GM18861 (cell line): ENCODE data around the gene GZMA.
A peak's percentile ranks its signal among the peaks of the same experiment; 100 is the strongest.

Experiments used
- ATAC-seq: cut with Tn5 transposase; IDR thresholded peaks from one replicate; pipeline ENCODE4 v1.9.1; 2021; ENCODE audit not compliant: unreplicated experiment

The GZMA gene

DNA sequence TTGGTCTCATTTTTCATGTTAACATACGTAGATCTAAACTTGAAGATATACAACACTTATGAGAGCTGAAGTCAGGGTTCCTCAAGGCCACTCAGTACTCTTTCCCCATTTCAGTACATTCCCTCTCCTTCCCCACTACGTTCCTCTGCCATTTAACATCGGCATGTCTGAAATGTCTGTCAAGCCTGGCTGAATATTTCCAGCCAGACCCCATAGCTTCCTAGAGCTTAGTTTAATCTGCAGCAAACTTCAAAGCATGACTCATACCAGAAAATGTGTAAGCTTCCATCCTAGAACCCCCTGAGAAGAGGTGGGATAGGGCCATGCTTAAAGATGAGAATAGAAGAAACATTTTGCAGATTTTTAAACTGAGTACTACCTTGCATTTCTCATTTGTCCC lies 6.2 kb downstream of the GZMA start:
- ATAC-seq, result no peak

DNA sequence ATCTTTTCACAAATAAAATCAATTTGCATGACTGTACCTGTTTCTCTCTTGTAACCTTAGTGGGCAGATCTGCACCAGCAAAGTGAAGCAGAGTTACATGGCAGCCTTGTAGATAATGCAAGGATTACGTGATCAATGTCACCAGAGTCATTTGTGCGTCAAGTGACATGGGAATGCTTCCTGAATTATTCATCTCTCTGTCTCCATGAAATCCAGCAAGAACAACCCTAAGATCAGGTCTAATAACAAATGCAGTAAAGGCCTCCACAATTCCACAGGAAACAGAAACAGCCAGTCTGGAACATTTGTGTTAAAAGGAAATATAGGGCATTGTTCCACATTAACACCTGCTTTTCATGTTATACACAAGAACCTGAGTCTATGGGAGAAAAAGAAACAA lies 7.8 kb downstream of the GZMA start:
- no peak for ATAC-seq

DNA sequence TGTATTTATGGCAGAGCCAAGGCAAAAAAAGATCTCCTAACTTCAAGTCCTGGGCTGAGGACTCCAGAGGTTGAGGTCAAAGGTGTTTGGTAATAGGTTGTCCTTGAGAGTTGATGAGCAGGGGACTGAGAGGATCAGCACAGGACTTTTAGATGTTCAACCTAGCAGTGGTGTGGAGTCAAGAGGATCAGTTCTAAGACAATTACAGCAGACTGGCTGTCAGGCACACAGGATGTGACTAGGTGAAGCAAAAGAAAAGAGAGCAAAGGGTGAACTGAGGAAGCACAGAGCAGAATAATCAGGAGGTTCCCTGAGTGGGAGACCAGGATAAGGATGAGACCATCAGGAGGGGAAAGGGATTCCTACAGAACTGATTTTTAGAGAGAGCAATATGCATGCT lies 10.9 kb downstream of the GZMA start:
- ATAC-seq, result no peak

DNA sequence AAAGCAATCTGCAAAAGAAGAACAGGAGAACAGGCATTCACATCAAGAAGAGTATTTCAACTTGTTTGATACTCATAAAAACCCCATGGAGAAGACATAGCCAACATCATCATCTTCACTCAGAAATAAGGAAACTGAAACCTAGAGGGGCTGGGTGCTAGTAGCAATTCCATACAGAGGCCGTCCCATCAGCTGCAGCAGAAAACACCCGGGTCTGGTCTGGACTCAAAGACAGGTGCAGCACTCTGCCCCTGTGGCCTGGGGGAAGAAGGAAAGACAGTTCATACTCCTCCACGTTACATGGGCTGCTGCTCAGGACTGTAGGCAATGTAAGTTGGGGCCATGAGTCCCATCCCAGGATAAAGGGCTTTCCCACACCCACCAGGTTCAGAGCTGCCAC lies 11.6 kb downstream of the GZMA start:
- no peak for ATAC-seq

DNA sequence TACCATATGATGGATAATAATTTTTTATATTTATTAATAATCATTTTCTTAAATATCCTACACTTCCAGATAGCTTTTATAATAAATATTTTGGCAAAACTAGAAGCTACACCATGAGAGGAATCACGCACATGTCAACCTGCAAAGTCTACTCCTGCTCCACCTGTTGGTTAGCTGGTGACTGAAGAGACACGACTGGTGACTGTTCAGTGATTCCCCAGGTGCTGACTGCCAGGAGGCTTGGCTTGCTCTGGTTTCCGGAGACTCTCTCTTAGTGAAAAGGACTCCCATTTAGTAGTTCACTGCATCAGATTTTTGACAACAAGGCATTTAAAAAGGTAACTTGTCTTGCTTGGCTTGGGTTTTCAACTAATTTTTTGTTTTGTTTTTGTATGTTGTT lies 20.9 kb downstream of the GZMA start:
- no peak for ATAC-seq

DNA sequence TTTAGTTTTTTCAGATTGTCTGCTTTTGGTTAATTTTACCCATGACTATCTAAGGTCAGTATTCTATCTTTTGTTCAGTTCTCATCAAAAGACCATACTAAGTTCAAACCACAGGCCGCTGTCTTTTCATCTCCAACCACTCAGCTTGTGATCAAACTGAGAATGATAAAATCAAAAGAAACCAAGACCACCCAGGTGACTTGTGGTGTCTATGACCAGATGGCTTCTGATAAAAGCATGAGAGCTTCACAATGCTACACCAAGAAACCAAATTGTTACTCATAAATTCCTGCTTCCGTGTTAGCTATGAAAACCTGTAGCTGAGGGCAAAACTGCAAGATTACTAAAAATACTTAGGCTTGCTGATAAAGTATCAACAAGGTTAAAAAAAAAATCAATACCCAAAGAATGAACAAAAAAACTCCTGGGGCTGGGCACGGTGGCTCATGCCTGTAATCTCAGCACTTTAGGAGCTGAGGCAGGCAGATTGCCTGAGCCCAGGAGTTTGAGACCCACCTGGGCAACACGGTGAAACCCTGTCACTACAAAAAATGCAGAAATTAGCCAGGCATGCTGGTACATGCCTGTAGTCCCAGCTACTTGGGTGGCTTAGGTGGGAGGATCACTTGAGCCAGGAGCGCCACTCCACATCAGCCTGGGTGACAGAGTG lies 31.7 kb downstream of the GZMA start:
- no peak for ATAC-seq

DNA sequence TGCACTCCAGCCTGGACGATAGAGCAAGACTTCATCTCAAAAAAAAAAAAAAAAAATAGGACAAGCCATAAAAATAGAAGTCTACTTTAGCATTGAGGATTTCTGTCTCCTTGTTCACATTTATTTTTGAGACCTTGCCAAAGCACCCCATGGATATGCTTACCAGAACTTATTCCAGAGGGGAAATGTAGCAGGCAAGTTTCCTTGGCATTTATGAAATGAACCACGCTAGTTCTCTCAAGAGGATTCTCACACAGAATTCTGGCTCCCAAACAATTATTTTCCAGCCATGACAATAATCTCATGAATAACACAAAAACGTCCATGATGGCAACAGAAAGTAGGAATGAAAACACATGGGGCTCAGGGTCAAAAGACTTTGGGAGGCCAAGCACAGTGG lies 34.1 kb downstream of the GZMA start:
- no peak for ATAC-seq

DNA sequence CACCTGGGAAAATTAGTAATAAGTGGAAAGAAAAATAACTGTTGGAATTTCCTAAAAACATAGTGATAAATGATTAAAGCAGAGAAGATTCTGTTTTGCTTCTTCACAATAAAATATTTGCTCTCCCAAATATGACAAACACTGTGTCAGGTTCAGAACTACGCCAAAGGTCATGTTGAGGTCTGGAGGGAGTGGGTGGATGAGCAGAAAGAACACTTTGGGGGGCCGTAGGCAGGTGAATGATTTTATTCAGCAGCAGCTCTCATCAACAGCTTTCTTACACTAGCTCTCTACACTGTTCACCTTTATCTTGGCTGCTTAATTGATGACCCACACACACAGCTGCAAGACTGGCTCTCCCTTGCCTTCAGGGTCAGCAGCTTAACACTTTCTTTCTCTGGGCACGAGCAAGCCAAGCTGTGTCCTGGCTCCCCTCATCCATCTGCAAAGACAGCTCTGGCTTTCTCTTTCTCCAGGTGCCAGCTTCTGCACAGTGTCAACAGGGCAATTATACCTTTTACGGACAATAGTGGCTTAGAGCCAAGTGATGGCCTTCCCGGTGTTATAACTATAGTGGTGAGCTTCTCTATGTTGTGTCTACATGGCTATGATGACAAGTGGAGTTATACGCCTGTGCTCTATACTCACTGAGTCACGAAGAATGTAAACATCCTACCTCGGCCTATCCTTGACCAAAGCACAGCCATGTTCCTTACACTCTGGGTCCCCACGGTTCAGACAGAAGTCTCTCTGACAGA lies 38.6 kb downstream of the GZMA start:
- ATAC-seq, result no peak

DNA sequence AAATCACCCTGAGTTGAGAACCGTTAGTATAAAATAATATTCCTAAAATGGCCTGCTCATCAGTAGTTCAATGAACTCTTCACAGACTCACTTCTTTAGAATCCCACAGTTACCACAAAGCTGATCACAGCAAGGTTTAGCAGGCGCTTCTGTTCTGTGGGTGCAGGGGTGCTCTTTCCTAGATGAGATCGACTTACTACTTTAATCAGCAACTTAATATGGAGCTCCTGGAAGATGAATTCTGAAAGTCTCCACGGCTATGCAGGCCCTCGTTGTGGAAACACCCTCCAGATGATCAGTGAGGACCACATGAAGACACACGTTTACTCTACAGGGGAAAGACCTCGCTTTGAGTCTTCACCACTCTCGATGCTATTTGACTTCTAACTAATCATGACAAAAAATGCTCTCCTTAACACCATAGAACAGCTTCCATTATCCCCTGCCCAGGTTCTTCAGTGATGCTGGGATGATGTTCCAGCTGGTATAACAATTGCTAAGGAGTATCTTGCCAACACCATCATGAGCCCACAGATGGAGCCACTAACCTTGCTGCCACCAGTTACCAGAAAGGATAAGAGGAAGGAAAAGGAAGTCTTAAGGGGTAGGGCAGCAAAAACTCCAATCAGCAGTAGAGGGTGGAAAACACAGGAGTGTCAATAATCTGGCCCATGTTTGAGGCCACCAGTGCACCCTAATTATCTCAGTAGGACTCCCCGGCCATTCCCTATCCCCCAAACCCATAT lies 39.7 kb downstream of the GZMA start:
- no peak for ATAC-seq

DNA sequence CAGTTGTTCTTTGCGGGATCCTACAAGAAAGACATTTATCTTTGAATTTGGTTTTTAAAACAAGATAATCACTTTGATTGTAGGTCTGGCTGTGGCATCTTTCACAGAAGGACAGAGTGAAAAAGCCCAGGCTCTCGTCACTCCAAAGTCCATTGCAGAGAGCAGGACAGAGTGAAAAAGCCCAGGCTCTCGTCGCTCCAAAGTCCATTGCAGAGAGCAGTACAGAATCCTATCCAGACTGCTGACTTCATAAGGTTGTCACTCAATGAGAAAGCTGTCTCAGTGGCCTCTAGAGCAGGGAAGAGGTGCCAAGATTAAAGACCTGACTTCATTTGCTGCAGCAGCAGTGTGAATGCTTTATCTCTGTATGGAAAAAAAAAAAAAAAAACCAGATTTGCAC lies 41.2 kb downstream of the GZMA start:
- ATAC-seq, result no peak

DNA sequence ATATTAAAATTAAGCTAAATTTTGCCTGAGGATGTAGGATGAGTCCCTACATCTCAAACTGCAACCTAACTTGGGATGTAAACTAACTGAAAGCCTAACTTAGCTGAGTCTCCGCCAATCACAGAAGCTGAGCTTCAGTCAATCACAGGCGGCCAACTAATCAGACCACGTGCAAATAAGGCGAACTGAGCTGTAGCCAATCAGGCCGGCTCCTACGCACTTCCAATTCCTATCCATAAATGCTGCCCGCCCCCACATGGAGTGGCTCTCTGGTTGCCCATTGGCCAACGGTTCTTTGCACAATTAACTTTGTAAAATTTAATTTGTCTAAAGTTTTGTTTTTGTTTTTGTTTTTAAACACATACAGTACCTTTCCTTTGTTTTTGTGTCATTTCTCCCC lies 43.6 kb downstream of the GZMA start:
- no peak for ATAC-seq

DNA sequence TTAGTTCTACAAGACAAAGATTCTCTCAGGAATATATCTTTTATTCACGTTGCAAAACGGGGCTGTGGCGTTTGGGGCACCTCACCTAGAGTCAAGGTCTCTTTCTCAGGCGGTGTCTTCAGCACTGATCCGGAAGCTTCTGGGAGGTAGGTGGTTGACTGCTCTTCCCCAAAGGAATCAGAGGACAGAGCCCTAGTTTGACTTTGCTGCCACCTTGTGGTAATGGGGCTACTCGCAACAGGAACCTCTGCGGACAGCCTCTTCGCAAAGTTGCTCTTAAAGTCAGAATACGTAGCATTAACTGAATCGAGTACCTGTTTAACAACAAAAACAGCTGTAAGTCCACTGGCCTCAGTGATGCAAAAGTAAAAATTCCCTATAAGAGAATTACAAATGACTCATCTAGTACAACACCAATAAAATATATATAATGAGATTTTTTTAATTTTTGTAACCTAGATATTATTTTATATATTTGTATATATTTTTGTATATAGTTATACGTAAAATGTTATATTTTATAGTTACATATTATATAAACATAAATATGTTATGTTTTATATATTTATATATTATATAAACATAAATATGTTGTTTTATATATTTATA lies 44.2 kb downstream of the GZMA start:
- peak; percentile 92 for ATAC-seq

DNA sequence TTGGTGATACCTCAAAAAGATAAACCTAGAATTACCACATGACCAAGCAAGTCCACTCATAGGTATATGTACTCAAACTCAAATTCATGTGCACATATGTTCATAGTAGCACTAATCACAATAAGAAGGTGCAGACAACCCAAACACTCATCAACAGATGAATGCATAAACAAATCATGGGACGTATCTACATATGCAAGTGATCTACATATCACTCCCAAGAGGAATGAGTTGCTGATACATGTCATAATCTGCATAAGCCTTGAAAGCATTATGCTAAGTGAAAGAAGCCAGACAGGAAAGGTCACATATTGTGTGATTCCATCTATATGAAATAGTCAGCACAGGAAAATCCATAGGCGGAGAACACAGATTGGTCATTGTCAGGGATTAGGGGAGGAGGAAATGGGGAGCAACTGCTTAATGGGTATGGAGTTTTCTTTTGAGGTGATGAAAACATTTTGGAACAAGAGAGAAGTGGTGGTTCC lies 46.9 kb downstream of the GZMA start:
- no peak for ATAC-seq

DNA sequence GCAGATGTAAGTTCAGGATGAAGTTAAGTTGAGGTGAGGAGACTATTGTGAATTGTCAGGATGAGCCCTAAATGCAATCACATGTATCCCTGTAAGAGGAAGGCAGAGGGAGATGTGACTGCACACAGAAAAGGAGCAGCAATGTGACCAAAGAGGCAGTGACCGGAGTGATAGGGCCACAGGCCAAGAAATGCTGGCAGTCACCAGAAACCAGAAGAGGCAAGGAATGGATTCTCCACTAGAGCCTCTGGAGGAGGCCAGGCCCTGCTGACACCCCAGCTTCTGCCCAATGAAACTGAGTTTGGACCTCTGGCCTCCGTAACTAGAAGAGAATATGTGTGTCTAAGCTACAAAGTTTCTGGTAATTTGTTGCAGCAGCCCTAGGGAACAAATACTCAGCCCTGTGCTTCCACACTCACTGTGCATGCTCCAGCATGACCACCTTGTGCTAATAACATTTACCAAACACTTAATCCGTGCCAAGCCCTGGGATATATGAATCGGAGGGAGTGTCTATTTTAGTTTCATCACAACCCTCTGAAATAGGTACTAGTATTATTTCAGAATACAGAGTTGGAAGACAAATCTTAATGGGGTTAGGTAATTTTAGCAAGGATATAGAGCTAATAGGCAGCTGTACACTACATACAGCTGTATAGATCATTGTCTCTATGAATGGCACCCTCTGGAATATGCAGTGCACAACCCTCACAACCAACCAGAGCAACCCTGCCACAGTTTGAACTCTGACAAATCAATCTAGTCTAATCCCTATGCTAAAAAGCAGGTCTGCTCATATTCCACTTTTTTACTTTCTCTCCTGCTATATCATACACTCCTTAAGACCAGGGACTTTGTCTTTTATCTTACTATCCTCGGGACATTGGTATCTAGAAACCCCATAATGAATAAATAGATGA lies 49.7 kb downstream of the GZMA start:
- ATAC-seq, result no peak

DNA sequence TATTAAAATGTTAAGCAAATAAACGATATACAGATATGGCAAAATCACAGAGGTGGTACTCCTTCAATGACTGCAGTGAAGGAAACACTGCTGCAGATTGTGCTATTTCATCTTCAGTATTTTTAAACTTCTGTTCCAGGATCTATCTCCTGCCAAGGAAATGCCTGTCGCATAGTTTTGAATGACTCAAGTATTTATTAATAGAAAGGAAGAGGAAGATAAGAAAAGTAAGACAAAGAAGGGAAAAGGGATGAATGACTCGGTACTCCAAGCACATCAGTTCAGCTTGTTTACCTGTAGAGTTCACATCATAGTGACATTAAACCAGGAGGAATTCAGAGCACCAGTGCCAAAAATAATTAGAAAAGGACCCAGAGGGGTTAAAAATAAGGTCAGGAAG lies 52.4 kb downstream of the GZMA start:
- no peak for ATAC-seq
